NCI-H2196 treated with DMSO at 0.1 percent for 48 hours (cell line): ENCODE data around the gene ROR2.

ENCODE experiments used
- DNase-seq: peaks from one replicate; lab custom pipeline; 2025; ENCODE audit not compliant: unreplicated experiment; lab: John Stamatoyannopoulos, UW

The ROR2 gene

DNA sequence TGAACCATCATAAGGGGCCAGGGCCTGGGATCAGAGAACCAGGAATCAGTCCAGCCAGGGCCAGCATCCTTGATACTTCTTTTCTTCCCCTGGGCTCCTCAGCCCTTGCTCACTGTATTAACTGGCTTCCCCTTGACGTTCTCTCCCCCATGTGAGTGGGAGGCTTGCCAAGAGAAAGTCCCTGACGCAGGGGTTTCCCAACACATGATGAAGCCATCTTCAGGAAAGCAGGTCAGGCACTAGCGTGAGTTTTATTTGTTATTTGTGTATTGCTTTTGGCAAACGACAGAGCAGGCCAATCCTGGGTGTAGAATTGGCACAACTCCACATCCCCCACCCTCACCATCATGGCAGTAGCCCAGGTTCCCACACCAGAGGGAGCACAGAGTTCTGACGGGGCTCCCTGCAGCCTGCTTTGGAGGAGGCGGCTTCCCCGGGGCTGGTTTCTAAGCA lies 360.9 kb downstream of the ROR2 start:
- no peak for DNase-seq

DNA sequence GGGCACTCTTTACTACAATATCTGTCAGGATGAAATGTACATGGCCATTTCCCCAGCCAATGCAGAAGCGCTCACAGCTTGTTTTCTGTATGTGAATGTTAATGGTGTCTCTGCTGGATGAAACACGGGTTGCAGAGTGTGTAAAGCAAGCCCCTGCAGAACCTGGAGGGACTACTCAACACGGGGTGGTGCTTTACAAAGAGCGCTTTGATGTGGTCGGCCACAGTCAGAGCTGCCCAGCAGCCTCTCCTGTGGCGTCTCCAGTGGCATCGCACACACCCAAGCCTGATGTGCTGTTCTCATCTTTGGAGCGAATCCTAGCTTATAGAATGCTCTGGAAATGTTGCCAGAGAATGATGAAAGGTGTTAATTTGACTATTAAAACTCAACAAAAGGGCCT lies 363.7 kb downstream of the ROR2 start:
- no peak for DNase-seq

GRCh38 chr9:91583966-91584365 lies 366.1 kb downstream of the ROR2 start:
- DNase-seq: no peak

DNA sequence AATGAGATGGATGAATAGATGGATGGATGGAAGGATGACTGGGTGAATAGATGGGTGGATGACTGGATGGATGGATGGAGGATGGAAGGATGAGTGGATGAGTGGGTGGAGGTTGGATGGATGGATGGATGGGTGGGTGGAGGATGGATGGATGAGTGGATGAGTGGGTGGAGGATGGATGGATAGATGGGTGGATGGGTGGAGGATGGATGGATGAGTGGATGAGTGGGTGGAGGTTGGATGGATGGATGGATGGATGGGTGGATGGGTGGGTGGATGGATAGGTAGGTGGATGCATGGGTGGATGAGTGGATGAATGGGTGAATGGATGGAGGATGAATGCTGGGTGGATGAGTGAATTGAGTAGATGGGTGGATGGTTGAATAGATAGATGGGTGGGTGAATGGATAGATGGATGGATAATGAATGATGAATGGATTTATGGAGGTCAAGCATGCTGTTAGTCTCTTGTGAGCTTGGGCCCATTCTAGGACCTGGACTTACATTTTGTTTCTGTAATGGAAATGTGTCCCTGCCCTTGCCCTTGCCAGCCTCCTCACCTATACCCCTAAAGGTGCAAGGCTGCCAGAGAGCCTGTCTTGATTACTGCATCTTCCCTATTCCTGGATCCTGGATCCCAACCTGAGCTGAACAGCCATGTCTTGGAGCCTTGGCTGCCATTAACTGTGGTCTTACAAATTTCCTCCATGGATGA lies 366.7 kb downstream of the ROR2 start:
- no peak for DNase-seq

DNA sequence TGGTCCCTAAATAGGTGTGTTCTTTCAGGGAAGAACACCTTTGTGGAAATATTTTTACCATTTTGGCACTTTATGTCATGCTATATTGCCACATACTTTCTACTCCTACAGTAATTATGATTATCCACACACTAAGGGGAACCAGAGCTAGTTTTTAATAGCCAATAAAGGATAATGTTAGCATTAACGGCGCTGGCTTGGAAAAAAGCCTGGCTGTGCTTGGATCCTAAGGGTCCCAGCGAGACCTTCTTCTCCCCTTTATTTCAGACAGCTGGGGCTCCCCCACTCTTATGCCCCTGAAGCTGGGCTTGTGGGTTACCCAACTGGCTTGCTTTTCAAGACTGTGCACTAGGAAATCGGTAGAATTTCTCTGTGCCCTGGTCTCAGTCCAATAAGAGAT lies 367.8 kb downstream of the ROR2 start:
- DNase-seq: no peak

- no peak for DNase-seq
Observed at GRCh38 chr9:91580136-91580535, 369.9 kb downstream of the ROR2 start.

- DNase-seq: no peak
Observed at GRCh38 chr9:91578911-91579310, 371.1 kb downstream of the ROR2 start.

- no peak for DNase-seq
Observed at GRCh38 chr9:91577633-91578061, 372.4 kb downstream of the ROR2 start.

- DNase-seq: no peak
Observed at GRCh38 chr9:91572811-91573210, 377.2 kb downstream of the ROR2 start.

- no peak for DNase-seq
Observed at GRCh38 chr9:91572044-91572443, 378.0 kb downstream of the ROR2 start.

GRCh38 chr9:91571036-91571435 lies 379.0 kb downstream of the ROR2 start:
- DNase-seq: no peak

- DNase-seq: no peak
Observed at GRCh38 chr9:91567642-91568274, 382.3 kb downstream of the ROR2 start.

GRCh38 chr9:91564081-91564670 lies 385.9 kb downstream of the ROR2 start:
- no peak for DNase-seq

GRCh38 chr9:91562416-91562815 lies 387.6 kb downstream of the ROR2 start:
- no peak for DNase-seq

DNA sequence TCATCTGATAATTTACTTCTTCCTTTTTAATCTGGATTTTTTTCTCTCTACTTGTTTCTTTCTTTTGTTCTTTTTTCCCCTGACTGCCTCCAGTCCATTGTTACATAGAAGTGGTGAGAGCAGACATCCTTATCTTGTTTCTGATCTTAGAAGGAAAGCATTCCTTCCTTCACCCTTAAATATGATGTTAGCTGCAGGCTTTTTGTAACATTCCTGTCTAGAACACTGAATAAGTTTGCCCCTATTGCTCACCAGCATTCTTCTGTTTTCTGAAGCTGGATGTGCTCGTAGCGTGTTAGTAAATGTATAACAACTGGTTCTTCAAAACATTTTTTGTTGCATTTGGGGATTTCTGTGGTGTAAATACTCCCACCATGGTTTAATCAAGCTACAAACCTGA lies 389.7 kb downstream of the ROR2 start:
- no peak for DNase-seq

- no peak for DNase-seq
Observed at GRCh38 chr9:91558879-91559278, 391.1 kb downstream of the ROR2 start.

DNA sequence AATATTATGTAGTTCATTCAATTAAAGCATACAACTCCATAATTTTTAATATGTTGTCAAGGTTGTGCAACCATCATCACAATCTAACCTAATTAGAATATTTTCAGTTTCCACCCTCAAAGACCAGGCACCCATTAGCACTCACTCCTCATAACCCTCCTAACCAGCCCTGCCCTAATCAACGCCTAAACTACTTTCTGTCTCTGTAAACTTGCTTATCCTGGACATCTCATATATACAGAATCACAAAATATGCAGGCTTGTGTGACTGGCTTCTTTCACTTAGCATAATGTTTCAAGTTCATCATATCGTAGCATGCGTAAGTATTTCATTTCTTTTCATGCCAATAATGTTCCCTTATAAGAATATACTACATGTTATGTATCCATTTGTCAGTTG lies 391.6 kb downstream of the ROR2 start:
- DNase-seq: no peak

GRCh38 chr9:91557327-91557726 lies 392.7 kb downstream of the ROR2 start:
- DNase-seq: no peak

- DNase-seq: no peak
Observed at GRCh38 chr9:91555132-91555531, 394.9 kb downstream of the ROR2 start.

DNA sequence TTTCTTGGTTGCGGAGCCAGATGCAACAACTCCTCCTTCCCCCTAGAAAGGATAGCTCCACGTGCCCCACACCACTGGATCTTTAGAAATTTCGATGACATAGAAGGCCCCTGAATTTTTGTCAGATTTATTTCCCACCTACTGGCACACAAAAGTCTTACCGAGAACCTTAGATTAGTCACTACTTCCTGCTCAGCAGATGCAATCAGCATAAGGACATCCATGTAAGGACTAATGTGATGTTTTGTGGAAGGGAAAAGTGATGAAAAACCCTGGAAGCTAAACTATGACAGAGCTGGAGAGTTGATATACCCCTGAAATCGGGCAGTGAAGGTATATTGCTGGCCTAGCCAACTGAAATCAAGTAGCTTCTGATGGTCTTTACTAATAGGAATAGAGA lies 400.9 kb downstream of the ROR2 start:
- no peak for DNase-seq

DNA sequence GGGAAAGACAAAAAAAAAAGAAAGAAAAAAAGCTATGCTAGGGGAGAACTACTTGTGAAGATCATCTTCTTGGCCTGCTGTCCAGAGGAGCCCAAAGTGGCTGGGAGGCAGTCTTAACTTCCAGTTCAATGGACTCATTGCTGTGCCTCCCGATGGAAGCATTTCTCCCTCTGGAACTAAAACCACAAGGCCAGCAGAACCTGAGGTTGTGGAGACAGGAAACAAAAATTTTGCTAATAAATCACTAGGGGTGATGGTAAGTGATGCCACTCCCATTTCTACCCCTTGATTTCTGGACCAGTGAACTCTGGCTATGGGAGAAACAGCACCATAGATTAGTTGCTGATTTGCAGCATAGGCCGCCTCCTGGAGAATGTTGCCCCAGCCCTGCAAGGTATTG lies 402.9 kb downstream of the ROR2 start:
- DNase-seq: no peak

GRCh38 chr9:91546574-91546973 lies 403.5 kb downstream of the ROR2 start:
- DNase-seq: no peak
